Esophagus muscularis mucosa (tissue), 3 donors: ENCODE measurements around the gene CAPN7.

ENCODE experiments used
- CTCF ChIP-seq, 3 experiments: fragments of 200-600 bp in 2 of 3; fragments of 450-650 bp in 1 of 3; sonication (generic) in 2 of 3; IDR thresholded peaks; one replicate each; pipeline ENCODE4 v1.5.1; 2017 to 2019; ENCODE audit warnings: antibody characterized with exemption in 3 of 3, mild to moderate bottlenecking in 2 of 3, moderate library complexity in 1 of 3
- POLR2A ChIP-seq: fragments of 450-650 bp; IDR thresholded peaks from one replicate; pipeline ENCODE4 v1.6.1; 2017; ENCODE audit warnings: antibody characterized with exemption, moderate library complexity, mild to moderate bottlenecking, low read depth

GRCh38 chr3:15174953-15175352 is 31.1 kb upstream of the CAPN7 start:
- TF ChIP-seq CTCF (IDR thresholded peaks at IDR 0.05): no peak
- TF ChIP-seq POLR2A: no peak
